Measurements from ENCODE around the gene FGD6.
A peak's percentile ranks its signal among the peaks of the same experiment; 100 is the strongest.
"Not testable (repeated sequence)": the region's sequence is repeated elsewhere in the genome, so short reads cannot be mapped to it uniquely, and the experiment has no call there.

Gene FGD6

GRCh38 chr12:95248604-95249360 lies 31.5 kb upstream of the FGD6 start:
- no peak for TF ChIP-seq CTCF (IDR thresholded peaks at IDR 0.05)
- Histone ChIP-seq H3K27ac (no peak overlapping the region), H3K36me3 (peaks cover 18 to 20% (median 19%) of the 10 kb centered on the region in 3 donors), H3K4me1 (peaks cover 0 to 67% (median 20%) of the 10 kb centered on the region in 4 donors), H3K27me3 (no peaks in the 10 kb centered on the region), H3K9me3 (no peaks in the 10 kb centered on the region), H3K4me3 (no peak overlapping the region)
- intact Hi-C loops (cut with DNase I; ENCODE audit: low total_unique reads) = no loop called here
- DNase-seq = no peak

GRCh38 chr12:95248095-95248494 lies 30.8 kb upstream of the FGD6 start:
- H3K4me1 ChIP-seq = peaks cover 0 to 67% (median 20%) of the 10 kb centered on the region in 4 donors
- DNase-seq = no peak
- no peak overlapping the region for H3K4me3 ChIP-seq
- peaks cover 13 to 17% (median 13%) of the 10 kb centered on the region in 3 donors for H3K36me3 ChIP-seq
- no peak overlapping the region for H3K27ac ChIP-seq
- no peaks in the 10 kb centered on the region for H3K9me3 ChIP-seq
- TF ChIP-seq CTCF (IDR thresholded peaks at IDR 0.05) = no peak
- no peaks in the 10 kb centered on the region for H3K27me3 ChIP-seq
- intact Hi-C loops (cut with DNase I; ENCODE audit: low total_unique reads) = no loop called here

- Histone ChIP-seq H3K36me3 (peaks cover 5 to 7% (median 5%) of the 10 kb centered on the region in 3 donors), H3K4me3 (no peak overlapping the region), H3K9me3 (no peaks in the 10 kb centered on the region), H3K27ac (no peak overlapping the region), H3K27me3 (no peaks in the 10 kb centered on the region), H3K4me1 (peaks cover 0 to 69% (median 24%) of the 10 kb centered on the region in 4 donors)
- intact Hi-C loops (cut with DNase I; ENCODE audit: low total_unique reads) = no loop called here
- no peak for TF ChIP-seq CTCF (IDR thresholded peaks at IDR 0.05)
- no peak for DNase-seq
These were observed 27.1 kb upstream of the FGD6 start for GRCh38 chr12:95244350-95244749.

- DNase-seq = no peak
- H3K36me3 ChIP-seq = peaks cover 5 to 7% (median 5%) of the 10 kb centered on the region in 3 donors
- peaks cover 0 to 65% (median 22%) of the 10 kb centered on the region in 4 donors for H3K4me1 ChIP-seq
- intact Hi-C loops (cut with DNase I; ENCODE audit: low total_unique reads) = no loop called here
- H3K4me3 ChIP-seq = no peak overlapping the region
- H3K27ac ChIP-seq = no peak overlapping the region
- no peak for TF ChIP-seq CTCF (IDR thresholded peaks at IDR 0.05)
- no peaks in the 10 kb centered on the region for H3K9me3 ChIP-seq
- H3K27me3 ChIP-seq = no peaks in the 10 kb centered on the region
These were observed 26.4 kb upstream of the FGD6 start for GRCh38 chr12:95243497-95244183.

GRCh38 chr12:95241761-95242506 lies 24.7 kb upstream of the FGD6 start:
- intact Hi-C loops (cut with DNase I; ENCODE audit: low total_unique reads) = no loop called here
- H3K4me1 ChIP-seq = peaks cover 0 to 72% (median 25%) of the 10 kb centered on the region in 4 donors
- no peak for TF ChIP-seq CTCF (IDR thresholded peaks at IDR 0.05)

GRCh38 chr12:95241138-95241537 lies 23.9 kb upstream of the FGD6 start:
- Histone ChIP-seq H3K4me1 (peaks cover 0 to 69% (median 22%) of the 10 kb centered on the region in 4 donors), H3K27ac (peak overlapping the region; percentile 29 to 51)
- H3K27me3 ChIP-seq; H3K4me3 ChIP-seq; H3K36me3 ChIP-seq; DNase-seq; intact Hi-C loops (cut with DNase I; ENCODE audit: low total_unique reads); H3K9me3 ChIP-seq: not testable (repeated sequence)

More at GRCh38 chr12:95241761-95242506, 24.7 kb upstream of the FGD6 start:
- DNase-seq = no peak
- Histone ChIP-seq H3K36me3 (peaks cover 5 to 7% (median 5%) of the 10 kb centered on the region in 3 donors), H3K27ac (peak overlapping the region in 1 of 2 donors; percentile 51), H3K9me3 (no peaks in the 10 kb centered on the region), H3K4me3 (no peak overlapping the region), H3K27me3 (no peaks in the 10 kb centered on the region)
